Measurements from ENCODE around the gene ACTR3C. TPM values are rescaled to one million over a fixed set of nuclear protein-coding genes. Genes with fewer than 3 reads are reported as not detected.

ACTR3C gene
- polyA plus RNA-seq, 1 of the 3 experiments (the other 2 are of a cell fraction): 0.35 TPM

- Histone ChIP-seq H3K9me2 (no peaks in the 10 kb centered on the region), H3K9ac (no peak overlapping the region), H3F3A (replicated peaks; ENCODE audit: insufficient read depth) (no peaks in the 10 kb centered on the region), H2AFZ (ENCODE audit: low read depth) (no peak overlapping the region), H3K4me1 (ENCODE audit: control insufficient read depth in 1 of 2, insufficient read depth in 2 of 2, low read depth in 1 of 2, low read length in 1 of 2) (no peaks in the 10 kb centered on the region), H3K4me2 (no peak overlapping the region), H3K27ac (ENCODE audit: low read depth in 2 of 2, low read length in 1 of 2) (no peak overlapping the region), H3K79me2 (ENCODE audit: insufficient read depth) (no peaks in the 10 kb centered on the region), H3K27me3 (ENCODE audit: insufficient read depth) (no peaks in the 10 kb centered on the region; the same call in 1 of the 2 replicates), H3K36me3 (replicated peaks in 1 of 2; ENCODE audit: control insufficient read depth in 1 of 2, insufficient read depth in 2 of 2, low read length in 1 of 2) (no peaks in the 10 kb centered on the region), H4K20me1 (ENCODE audit: insufficient read depth) (no peaks in the 10 kb centered on the region), H3K9me3 (no peaks in the 10 kb centered on the region), H3K4me3 (ENCODE audit: low read depth in 2 of 2, low read length in 1 of 2) (no peak overlapping the region)
- 61% methylated on average over 4 of the region's 4 CpGs for WGBS (ENCODE audit: low lambda C conversion rate)
- POLR2A ChIA-PET: no interaction called here
- CTCF ChIA-PET: interaction anchor here (1.7 kb wide), 1 partner anchor 25 kb away, joined by 4 read pairs; no protein-coding TSS in a partner anchor
- no peak for TF ChIP-seq GABPA (IDR thresholded peaks at IDR 0.05; ENCODE audit: low read depth)
- no peak for TF ChIP-seq GATA2 (CRISPR knock-in tag; IDR thresholded peaks at IDR 0.05)
- TF ChIP-seq SMC3 (IDR thresholded peaks at IDR 0.05; ENCODE audit: low read depth, low read length): no peak
- TF ChIP-seq FOXM1 (IDR thresholded peaks at IDR 0.05; ENCODE audit: low read depth): no peak
- no peak for TF ChIP-seq CHD2 (IDR thresholded peaks at IDR 0.05; ENCODE audit: low read length, partially characterized antibody)
- TF ChIP-seq FOSL2 (IDR thresholded peaks at IDR 0.05; ENCODE audit: borderline replicate concordance, low read depth): no peak
- no peak for TF ChIP-seq MEF2A (IDR thresholded peaks at IDR 0.05; ENCODE audit: borderline replicate concordance, low read depth)
- DNase-seq: no peak
Observed at GRCh38 chr7:150311146-150311545, 12.2 kb downstream of the ACTR3C start.

GRCh38 chr7:150308575-150308974, 14.8 kb downstream of the ACTR3C start:
- H3K4me2 ChIP-seq: no peak overlapping the region
- TF ChIP-seq EP300 (IDR thresholded peaks at IDR 0.05; ENCODE audit: borderline replicate concordance in 1 of 2, low read depth in 1 of 2, low read length in 1 of 2): no peak
- no peak for TF ChIP-seq IRF3 (IDR thresholded peaks at IDR 0.05; ENCODE audit: low read depth, low read length)
- no peak for TF ChIP-seq FOSL2 (IDR thresholded peaks at IDR 0.05; ENCODE audit: borderline replicate concordance, low read depth)
- TF ChIP-seq TAF1 (IDR thresholded peaks at IDR 0.05; ENCODE audit: borderline replicate concordance, low read depth, low read length): no peak
- TF ChIP-seq GABPA (IDR thresholded peaks at IDR 0.05; ENCODE audit: low read depth): no peak
- no peak for TF ChIP-seq MXI1 (IDR thresholded peaks at IDR 0.05; ENCODE audit: low read depth, low read length)
- TF ChIP-seq NFIC (IDR thresholded peaks at IDR 0.05; ENCODE audit: borderline replicate concordance): no peak
- no peak for TF ChIP-seq RCOR1 (IDR thresholded peaks at IDR 0.05; ENCODE audit: low read length)
- TF ChIP-seq MAX (IDR thresholded peaks at IDR 0.05; ENCODE audit: low read depth): no peak
- no peak for TF ChIP-seq ELF1 (IDR thresholded peaks at IDR 0.05)
- TF ChIP-seq YY1 (IDR thresholded peaks at IDR 0.05; ENCODE audit: low read depth): no peak
- no peak for TF ChIP-seq REST (IDR thresholded peaks at IDR 0.05; ENCODE audit: low read depth, low read length)
- TF ChIP-seq, protein P1, sequence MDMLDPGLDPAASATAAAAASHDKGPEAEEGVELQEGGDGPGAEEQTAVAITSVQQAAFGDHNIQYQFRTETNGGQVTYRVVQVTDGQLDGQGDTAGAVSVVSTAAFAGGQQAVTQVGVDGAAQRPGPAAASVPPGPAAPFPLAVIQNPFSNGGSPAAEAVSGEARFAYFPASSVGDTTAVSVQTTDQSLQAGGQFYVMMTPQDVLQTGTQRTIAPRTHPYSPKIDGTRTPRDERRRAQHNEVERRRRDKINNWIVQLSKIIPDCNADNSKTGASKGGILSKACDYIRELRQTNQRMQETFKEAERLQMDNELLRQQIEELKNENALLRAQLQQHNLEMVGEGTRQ (IDR thresholded peaks at IDR 0.05; ENCODE audit: borderline replicate concordance, low read depth, low read length): no peak
- no peak for TF ChIP-seq POLR2AphosphoS5 (IDR thresholded peaks at IDR 0.05; ENCODE audit: low read depth, low read length)
- no peak for TF ChIP-seq ZBTB33 (IDR thresholded peaks at IDR 0.05; ENCODE audit: borderline replicate concordance, low read depth)
- TF ChIP-seq FOXJ3 (CRISPR knock-in tag; IDR thresholded peaks at IDR 0.05): no peak
- no peak for TF ChIP-seq TEAD4 (IDR thresholded peaks at IDR 0.05; ENCODE audit: borderline replicate concordance, insufficient read depth)
- TF ChIP-seq FOXM1 (IDR thresholded peaks at IDR 0.05; ENCODE audit: low read depth): no peak

More at GRCh38 chr7:150308575-150308974, 14.8 kb downstream of the ACTR3C start:
- Histone ChIP-seq H3K79me2 (ENCODE audit: insufficient read depth) (no peaks in the 10 kb centered on the region), H3K9me3 (no peaks in the 10 kb centered on the region), H3K9me2 (no peaks in the 10 kb centered on the region), H3F3A (replicated peaks; ENCODE audit: insufficient read depth) (no peaks in the 10 kb centered on the region), H3K4me1 (ENCODE audit: control insufficient read depth in 1 of 2, insufficient read depth in 2 of 2, low read depth in 1 of 2, low read length in 1 of 2) (no peaks in the 10 kb centered on the region), H3K9ac (no peak overlapping the region), H4K20me1 (ENCODE audit: insufficient read depth) (no peaks in the 10 kb centered on the region), H3K27ac (ENCODE audit: low read depth in 2 of 2, low read length in 1 of 2) (no peak overlapping the region), H3K27me3 (ENCODE audit: insufficient read depth) (no peaks in the 10 kb centered on the region; the same call in 1 of the 2 replicates), H2AFZ (ENCODE audit: low read depth) (no peak overlapping the region), H3K36me3 (replicated peaks in 1 of 2; ENCODE audit: control insufficient read depth in 1 of 2, insufficient read depth in 2 of 2, low read length in 1 of 2) (no peaks in the 10 kb centered on the region), H3K4me3 (ENCODE audit: low read depth in 2 of 2, low read length in 1 of 2) (no peak overlapping the region)
- CTCF ChIA-PET: no interaction called here
- DNase-seq: no peak
- POLR2A ChIA-PET: no interaction called here
